Measurements from ENCODE around the gene USP32. TPM values are rescaled to one million over a fixed set of nuclear protein-coding genes. Genes with fewer than 3 reads are reported as not detected.

Gene USP32
- total RNA-seq, 2 experiments from 2014 or later = 32.3 to 33.1 TPM

DNA sequence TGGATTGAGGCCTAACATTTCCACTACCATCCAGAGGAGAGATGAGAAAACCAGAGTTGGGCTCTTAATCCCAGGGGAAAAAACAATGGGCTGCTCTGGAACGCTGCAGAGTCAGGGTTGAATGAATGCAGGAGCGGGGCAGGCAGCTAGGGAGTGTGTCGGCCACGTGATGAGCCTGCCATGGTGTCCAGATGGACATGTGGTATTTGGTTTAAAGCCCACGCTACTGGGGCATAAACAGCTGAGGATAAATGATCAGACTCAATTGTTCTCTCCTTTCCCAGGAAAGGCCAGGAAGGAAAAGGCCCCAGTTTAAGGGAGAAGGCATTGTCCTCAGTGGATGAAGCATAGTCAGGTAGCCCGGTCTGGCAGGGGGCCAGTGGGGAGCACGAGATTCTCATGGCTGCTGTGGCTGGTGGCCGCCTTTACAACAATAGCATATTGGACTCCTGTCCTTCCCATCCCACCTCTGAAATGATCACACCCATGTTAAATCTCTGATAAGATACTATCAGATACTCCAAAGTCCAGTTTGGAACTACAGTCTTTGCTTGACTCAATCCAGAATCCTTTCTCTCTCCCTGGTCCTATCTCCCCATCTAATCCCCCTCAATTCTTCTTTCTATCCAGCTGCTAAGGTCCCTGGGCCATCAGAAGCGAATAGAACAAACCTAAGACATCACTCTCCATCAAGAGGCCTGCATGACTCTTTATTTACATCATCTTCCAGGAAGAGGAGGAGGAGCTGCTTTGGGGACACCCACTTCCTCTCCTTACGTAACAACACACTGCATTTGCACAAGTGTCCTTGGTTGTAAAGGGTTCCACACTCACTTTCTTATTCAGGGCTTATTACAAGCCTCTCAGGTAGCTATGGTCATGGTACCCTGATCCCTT is 221.8 kb downstream of the USP32 start:
- Mint-ChIP-seq H3K9me3 (ENCODE audit: low read depth) (no peaks in the 10 kb centered on the region), H3K4me3 (no peak overlapping the region), H3K4me1 (peaks cover 26% of the 10 kb centered on the region), H3K27ac (peak overlapping the region; percentile 79), H3K27me3 (no peaks in the 10 kb centered on the region), H3K36me3 (ENCODE audit: low read depth) (no peaks in the 10 kb centered on the region)
- intact Hi-C loops (cut with DNase I, micrococcal nuclease) = no loop called here
- POLR2A ChIA-PET = interaction anchor here (0.6 kb wide), 1 partner anchor 415 kb away, joined by 5 read pairs; no protein-coding TSS in a partner anchor
- peak; percentile 32 for DNase-seq
- CTCF ChIA-PET = interaction anchor here (1.3 to 2.6 kb wide), 2 partner anchors 25 to 29 kb away, joined by 5 to 12 read pairs; no protein-coding TSS in a partner anchor
- ATAC-seq = peak; percentile 51

DNA sequence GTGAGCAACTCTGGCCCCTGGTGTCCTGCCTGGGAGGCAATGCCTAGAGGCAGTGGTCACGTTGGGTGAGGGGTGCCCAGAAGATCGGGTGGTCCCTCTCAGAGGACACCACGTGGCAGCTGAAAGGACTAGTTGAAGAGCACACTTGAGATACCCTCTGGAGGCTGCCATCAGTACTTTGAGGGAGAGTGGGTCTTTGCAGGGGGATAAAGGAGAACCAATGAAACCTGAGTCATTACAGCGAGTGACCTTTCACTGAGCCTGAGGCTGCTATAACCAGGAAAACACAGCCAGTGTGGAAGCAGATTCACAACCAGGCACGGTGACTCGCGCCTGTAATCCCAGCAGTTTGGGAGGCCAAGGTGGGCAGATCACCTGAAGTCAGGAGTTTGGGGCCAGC is 223.3 kb downstream of the USP32 start:
- Mint-ChIP-seq H3K27me3 (no peaks in the 10 kb centered on the region), H3K4me3 (no peak overlapping the region), H3K27ac (no peak overlapping the region), H3K36me3 (ENCODE audit: low read depth) (no peaks in the 10 kb centered on the region), H3K4me1 (peaks cover 28% of the 10 kb centered on the region), H3K9me3 (ENCODE audit: low read depth) (no peaks in the 10 kb centered on the region)
- ATAC-seq = no peak
- ChIA-PET POLR2A (no interaction called here), CTCF (interaction anchor here (0.6 to 2.6 kb wide), 2 partner anchors 28 to 62 kb away, joined by 3 to 12 read pairs; no protein-coding TSS in a partner anchor)
- DNase-seq = no peak
- intact Hi-C loops (cut with DNase I, micrococcal nuclease) = no loop called here

DNA sequence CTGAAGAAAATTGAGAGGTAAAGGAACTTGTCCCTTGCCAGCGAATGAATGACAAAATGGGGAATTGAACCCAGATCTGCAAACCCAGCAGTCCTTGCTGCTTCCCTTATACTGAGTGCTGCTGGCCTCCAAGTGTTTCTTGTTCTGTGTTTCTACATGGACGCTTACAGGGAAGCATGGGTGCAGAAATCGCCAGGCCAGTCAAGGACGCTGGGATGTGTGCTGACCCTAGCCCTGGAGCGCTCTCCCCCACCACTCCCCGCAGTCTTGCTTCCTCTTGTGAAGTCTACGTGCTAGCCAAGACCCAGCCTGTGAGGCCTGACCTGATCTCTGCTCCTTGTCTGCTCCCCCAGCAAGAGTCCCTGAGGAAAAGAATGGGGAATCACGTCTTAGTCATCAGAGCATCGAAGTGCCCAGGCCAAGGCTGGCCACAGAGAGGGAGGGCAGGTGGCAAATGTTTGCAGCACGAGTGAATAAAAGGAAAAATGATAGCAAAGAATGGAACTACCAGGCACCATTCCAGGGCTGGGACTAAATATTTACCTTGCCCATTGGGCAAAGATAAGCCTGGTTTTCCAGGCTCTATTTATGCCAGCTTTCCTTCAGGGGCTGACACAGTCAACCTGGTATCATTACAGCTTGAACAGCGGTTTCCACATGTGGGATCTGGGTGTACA is 224.7 kb downstream of the USP32 start:
- ChIA-PET CTCF (interaction anchor here (1.0 kb wide), 1 partner anchor 16 kb away, joined by 3 read pairs; no protein-coding TSS in a partner anchor), POLR2A (interaction anchor here (0.6 kb wide), 1 partner anchor 1603 kb away, joined by 3 read pairs; no protein-coding TSS in a partner anchor)
- DNase-seq (no peak), ATAC-seq (no peak)
- Mint-ChIP-seq H3K27me3 (peaks cover 2% of the 10 kb centered on the region), H3K9me3 (ENCODE audit: low read depth) (no peaks in the 10 kb centered on the region), H3K4me1 (peaks cover 25% of the 10 kb centered on the region), H3K4me3 (no peak overlapping the region), H3K27ac (no peak overlapping the region), H3K36me3 (ENCODE audit: low read depth) (no peaks in the 10 kb centered on the region)
- intact Hi-C loops (cut with DNase I, micrococcal nuclease) = no loop called here

DNA sequence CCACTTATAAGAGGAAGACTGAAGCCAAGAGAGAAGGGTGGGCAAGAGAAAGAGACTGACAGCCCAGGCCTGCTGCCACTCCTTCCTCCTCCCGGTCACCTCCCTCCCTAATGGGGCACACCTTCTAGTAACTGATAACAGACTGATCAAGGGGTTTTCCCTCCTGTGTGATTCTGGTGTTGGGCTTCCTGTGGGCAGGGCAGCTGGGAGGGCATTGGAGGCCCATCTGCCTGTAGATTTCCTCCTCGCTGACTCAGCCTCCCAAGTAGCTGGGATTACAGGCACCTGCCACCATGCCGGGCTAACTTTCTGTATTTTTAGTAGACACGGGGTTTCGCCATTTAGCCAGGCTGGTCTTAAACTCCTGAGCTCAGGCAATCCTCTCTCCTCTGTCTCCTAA is 226.0 kb downstream of the USP32 start:
- ChIA-PET CTCF (no interaction called here), POLR2A (no interaction called here)
- Mint-ChIP-seq H3K4me3 (no peak overlapping the region), H3K36me3 (ENCODE audit: low read depth) (no peaks in the 10 kb centered on the region), H3K27ac (no peak overlapping the region), H3K27me3 (peaks cover 5% of the 10 kb centered on the region), H3K9me3 (ENCODE audit: low read depth) (no peaks in the 10 kb centered on the region), H3K4me1 (peaks cover 24% of the 10 kb centered on the region)
- intact Hi-C loops (cut with DNase I, micrococcal nuclease) = no loop called here
- DNase-seq = peak; percentile 50
- ATAC-seq = peak; percentile 67

DNA sequence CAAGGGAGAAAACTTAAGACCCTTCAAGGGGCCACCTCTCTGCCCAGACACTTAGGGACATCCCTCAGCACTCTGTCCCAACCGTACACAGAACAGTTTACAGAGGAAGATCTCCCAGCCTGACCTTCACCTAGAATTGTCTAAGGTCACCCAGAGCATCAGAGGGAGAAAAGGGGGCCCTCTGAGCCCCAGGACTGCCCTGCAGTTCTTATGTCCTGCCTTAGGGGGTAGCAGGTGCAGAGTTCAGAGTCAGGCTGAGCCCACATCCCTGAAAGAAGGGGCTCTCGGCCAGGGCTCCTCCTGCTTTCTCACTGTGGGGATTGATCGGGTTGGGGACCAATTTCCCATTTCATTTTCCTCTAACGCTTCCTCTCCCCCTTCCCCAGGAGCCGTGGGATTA is 226.7 kb downstream of the USP32 start:
- Mint-ChIP-seq H3K9me3 (ENCODE audit: low read depth) (no peaks in the 10 kb centered on the region), H3K36me3 (ENCODE audit: low read depth) (no peaks in the 10 kb centered on the region), H3K27ac (no peak overlapping the region), H3K4me3 (no peak overlapping the region), H3K4me1 (peaks cover 16% of the 10 kb centered on the region), H3K27me3 (peaks cover 7% of the 10 kb centered on the region)
- ChIA-PET CTCF (no interaction called here), POLR2A (no interaction called here)
- intact Hi-C loops (cut with DNase I, micrococcal nuclease) = no loop called here
- no peak for DNase-seq
- ATAC-seq = no peak

DNA sequence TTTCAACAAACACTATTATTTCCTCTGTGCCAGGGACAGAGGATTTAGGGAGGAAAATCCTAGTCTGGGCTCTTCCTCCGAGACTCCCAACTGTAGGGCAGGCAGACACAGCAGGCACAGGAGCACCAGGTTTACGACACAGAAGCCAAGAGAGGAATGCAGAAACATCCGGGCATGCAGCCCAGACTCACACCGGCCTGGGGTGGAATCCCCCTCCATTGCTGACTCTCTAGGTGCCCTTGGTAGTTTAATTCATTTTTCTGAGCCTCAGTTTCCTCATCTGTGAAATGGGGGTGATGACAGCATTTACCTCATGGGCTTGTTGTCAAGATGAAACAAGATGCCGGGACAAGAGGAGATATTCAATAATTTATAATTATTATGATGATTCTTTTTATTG is 227.2 kb downstream of the USP32 start:
- POLR2A ChIA-PET = no interaction called here
- Mint-ChIP-seq H3K9me3 (ENCODE audit: low read depth) (no peaks in the 10 kb centered on the region), H3K4me3 (no peak overlapping the region), H3K36me3 (ENCODE audit: low read depth) (no peaks in the 10 kb centered on the region), H3K27ac (no peak overlapping the region), H3K27me3 (peaks cover 7% of the 10 kb centered on the region), H3K4me1 (peaks cover 11% of the 10 kb centered on the region)
- CTCF ChIA-PET = no interaction called here
- DNase-seq (no peak), ATAC-seq (no peak)
- intact Hi-C loops (cut with DNase I, micrococcal nuclease) = no loop called here

DNA sequence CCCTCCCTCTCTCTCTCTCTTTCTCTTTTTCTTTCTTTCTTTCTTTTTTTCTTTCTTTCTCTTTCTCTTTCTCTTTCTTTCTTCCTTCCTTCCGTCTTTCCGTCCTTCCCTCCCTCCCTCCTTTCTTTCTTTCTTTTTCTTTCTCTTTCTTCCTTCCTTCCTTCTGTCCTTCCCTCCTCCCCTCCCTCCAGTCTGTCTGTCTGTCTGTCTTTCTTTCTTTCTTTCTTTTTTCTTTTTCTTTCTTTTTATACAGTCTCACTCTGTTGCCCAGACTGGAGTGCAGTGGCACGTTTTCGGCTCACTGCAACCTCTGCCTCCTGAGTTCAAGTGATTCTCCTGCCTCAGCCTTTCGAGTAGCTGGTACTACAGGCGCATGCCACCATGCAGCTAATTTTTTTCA is 227.8 kb downstream of the USP32 start:
- peaks cover 10% of the 10 kb centered on the region for H3K4me1 Mint-ChIP-seq
- no peak for ATAC-seq
- H3K27ac Mint-ChIP-seq = no peak overlapping the region

DNA sequence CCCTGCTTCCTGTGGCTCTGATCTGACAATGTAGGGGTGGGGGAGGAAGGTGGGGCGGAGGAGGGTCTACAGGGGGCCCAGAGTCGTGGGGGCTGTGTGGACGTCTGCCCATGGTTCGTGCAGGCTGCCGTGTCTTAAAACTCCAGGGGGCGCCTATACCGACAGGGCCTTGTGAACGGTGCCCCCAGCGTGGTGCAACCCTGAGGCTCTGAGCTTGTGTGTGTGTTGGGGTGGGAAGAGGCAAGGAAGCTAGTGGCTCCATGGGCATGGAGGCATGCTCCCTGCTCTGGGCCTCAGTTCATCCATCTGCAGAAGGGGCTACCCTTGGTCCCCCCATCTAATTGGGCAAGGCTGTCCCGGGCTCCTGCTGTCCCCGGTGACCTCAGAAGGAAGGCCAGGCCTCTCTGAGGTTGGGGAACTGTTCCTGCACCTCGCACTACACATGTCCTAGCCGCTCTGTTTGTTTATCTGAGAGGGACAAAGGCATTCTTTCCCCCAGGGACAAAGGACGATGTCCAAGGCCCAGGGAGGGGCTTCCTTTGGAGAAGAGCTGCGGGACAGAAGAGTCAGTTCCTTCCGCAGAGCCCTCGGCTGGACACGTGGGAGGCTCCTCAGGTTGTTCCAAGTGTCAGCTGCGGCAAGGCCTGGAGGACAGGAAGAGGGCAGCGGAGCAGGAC is 228.7 kb downstream of the USP32 start:
- Mint-ChIP-seq H3K9me3 (ENCODE audit: low read depth) (no peaks in the 10 kb centered on the region), H3K4me3 (no peak overlapping the region), H3K27me3 (peaks cover 11% of the 10 kb centered on the region), H3K27ac (no peak overlapping the region), H3K36me3 (ENCODE audit: low read depth) (no peaks in the 10 kb centered on the region), H3K4me1 (peaks cover 8% of the 10 kb centered on the region)
- ChIA-PET CTCF (no interaction called here), POLR2A (no interaction called here)
- DNase-seq = no peak
- intact Hi-C loops (cut with DNase I, micrococcal nuclease) = no loop called here
- no peak for ATAC-seq

More for the DNA sequence above, 227.8 kb downstream of the USP32 start:
- Mint-ChIP-seq H3K27me3 (peaks cover 7% of the 10 kb centered on the region), H3K9me3 (ENCODE audit: low read depth) (no peaks in the 10 kb centered on the region), H3K36me3 (ENCODE audit: low read depth) (no peaks in the 10 kb centered on the region), H3K4me3 (no peak overlapping the region)
- ChIA-PET CTCF (no interaction called here), POLR2A (no interaction called here)
- no peak for DNase-seq
- intact Hi-C loops (cut with DNase I, micrococcal nuclease) = no loop called here

DNA sequence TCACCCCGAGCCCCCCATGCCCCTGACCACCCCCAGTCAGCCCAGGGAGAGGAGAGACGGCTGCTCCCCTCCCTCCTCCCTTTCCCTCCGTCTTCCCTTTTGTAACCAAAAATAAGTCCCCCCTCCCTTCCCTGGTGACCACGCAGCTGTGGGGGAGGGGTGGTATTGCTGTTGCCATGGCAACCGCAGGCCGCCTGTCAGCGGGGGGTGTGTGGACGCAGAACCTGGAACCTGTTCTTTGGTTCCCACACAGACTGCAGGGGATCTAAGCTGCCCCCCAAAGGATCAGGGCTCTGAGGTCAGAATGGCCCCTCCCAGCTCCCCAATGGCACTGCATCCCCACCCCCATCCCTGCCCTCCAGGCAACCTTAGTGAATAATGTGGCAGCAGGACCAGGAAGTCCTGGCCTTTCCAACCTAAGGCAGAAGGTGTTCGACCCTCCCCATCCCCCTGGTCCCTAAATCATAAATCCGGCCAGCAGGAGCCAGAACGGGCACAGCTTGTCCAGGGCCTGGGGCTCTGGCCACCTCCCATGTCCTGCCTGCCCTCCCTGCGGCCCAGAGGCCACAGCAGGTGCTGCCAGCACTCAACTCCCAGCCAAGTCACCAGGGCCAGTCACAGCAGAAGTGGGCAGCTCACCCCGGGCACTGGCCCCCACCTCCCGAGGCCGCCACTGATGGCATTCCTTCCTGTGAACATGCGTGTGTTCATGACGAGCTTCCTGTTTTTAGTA is 230.2 kb downstream of the USP32 start:
- no peaks in the 10 kb centered on the region for H3K36me3 Mint-ChIP-seq (ENCODE audit: low read depth)
- no peak for DNase-seq
- H3K4me3 Mint-ChIP-seq = no peak overlapping the region
- no peak for ATAC-seq
- intact Hi-C loops (cut with DNase I, micrococcal nuclease) = no loop called here
- no peaks in the 10 kb centered on the region for H3K9me3 Mint-ChIP-seq (ENCODE audit: low read depth)
- peaks cover 8% of the 10 kb centered on the region for H3K4me1 Mint-ChIP-seq
- ChIA-PET POLR2A (no interaction called here), CTCF (no interaction called here)
- H3K27me3 Mint-ChIP-seq = peaks cover 12% of the 10 kb centered on the region
- no peak overlapping the region for H3K27ac Mint-ChIP-seq

DNA sequence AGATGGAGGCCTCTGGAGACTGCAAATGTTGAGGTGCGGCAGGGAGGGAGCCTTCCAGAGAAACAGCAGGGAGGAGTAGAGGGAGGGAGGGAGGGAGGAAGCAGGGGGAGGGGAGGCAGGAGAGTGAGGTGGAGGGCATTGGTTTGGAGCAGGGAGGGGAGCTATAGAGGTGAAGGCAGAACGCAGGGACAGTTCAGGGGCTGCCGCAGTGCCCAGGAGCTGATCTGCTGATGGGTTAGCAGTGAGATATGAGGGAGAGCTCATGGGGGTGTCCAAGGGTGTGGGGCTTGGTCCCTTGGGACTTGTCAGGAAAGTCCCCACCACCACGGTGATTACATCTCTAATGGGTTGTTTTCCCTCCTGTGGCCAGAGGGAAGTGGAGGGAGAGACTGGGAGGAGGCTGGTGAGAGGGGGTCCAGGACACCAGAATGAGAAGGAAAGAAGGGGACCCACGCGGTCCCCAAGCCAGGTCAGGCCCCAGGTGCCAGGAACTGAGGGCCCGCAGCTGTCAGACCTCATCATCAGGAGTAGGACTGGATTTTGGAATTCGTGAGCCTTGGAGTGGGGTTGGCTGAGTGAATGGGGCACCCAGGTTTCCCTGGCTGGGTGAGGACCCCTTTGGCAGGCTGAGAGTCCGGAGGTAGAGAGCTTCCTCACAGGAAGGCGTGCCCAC is 231.0 kb downstream of the USP32 start:
- ChIA-PET CTCF (interaction anchor here (0.6 kb wide), 1 partner anchor 779 kb away, joined by 3 read pairs; no protein-coding TSS in a partner anchor), POLR2A (interaction anchor here (0.6 kb wide), 1 partner anchor 1578 kb away, joined by 3 read pairs; no protein-coding TSS in a partner anchor)
- Mint-ChIP-seq H3K27me3 (peaks cover 15% of the 10 kb centered on the region), H3K9me3 (ENCODE audit: low read depth) (no peaks in the 10 kb centered on the region), H3K36me3 (ENCODE audit: low read depth) (no peaks in the 10 kb centered on the region), H3K4me1 (peaks cover 4% of the 10 kb centered on the region), H3K27ac (no peak overlapping the region), H3K4me3 (no peak overlapping the region)
- intact Hi-C loops (cut with DNase I, micrococcal nuclease) = no loop called here
- DNase-seq (no peak), ATAC-seq (no peak)

All from activated CD4-positive, alpha-beta T cell treated with anti-CD3 and anti-CD28 coated beads for 36 hours (primary cell).